ENCODE measurements around the gene ZNF141.
"Not testable (repeated sequence)": the region's sequence is repeated elsewhere in the genome, so short reads cannot be mapped to it uniquely, and the experiment has no call there.

Gene ZNF141

DNA sequence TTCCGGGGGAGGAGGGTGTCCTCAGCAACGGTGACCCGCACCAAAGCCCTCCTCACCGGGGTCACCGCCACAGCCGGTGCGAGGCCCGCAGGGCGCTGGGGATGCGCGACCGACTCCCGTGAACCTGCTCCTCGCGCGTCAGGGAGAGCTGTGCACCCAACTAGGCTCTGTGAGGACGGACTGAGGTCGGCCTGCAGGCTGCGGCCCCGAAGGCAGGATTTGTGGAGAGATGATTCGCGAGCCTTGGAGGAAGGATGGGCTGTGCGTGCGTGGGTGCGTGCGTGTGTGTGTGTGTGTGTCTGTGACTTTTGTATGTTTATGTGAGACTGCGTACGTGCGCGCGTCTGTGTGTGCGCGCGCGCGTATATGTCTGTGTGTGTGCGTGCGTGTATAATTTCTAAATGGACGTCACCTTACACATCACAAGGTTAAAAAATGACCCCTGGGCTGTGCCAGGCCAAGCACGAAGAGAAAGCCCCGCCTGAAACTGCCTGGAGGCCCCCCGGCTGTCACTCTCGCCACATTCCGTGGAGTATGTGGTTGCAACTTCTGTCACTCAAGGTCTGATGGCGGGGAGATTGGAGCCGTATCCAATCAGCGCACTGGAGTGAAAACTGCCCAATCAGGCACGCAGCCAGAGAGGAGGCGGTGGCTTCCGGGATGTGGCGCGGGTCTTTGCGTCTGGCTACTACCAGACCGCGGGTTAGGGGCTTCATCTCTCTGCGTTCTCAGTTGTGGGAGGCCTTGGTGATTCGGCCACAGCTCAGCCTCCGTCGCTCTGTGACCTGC lies at the start of gene ZNF141:
Gene ZNF141, plus strand, starts transcription at position 672 of the 789 bp plus-strand sequence. CDS start 170 bp downstream, outside the sequence.
- DNase-seq (ENCODE audit: low read depth), result peak; percentile 88

DNA sequence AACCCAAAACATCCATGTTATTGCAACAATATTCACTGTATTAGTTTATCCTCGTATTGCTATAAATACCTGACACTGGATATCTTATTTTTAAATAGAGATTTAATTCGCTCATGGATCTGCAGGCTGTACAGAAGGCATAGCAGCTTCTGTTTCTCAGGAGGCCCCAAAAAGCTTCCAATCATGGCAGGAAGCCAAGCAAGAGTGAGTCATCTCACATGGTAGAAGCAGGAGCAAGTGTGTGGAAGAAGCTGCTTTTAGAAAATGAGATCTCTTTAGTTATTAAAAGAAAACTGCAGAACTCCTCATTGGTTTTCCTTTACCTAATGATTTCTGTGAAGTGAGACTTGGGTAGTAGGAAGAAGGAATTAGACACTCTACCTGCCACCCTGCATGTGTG lies 48.7 kb upstream of the ZNF141 start:
- peak; percentile 13 for DNase-seq (ENCODE audit: low read depth)

DNA sequence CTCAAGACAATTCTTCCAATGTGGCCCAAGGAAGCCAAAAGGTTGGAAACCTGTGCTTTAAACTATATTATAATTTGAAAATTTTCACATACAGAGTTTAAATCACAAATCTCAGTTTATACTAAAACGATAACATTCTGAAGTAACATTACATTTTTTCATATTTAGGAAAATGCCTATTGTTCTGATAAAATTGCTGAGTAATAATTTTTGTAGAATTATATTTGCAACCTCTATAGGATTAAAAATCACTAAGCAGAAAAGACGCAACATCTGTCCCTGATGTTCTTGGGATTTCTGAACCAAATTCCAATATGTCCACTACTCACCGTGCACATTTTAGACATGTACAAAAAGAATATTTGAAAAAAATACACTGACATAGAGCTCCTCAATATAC lies 42.9 kb upstream of the ZNF141 start:
- DNase-seq (ENCODE audit: low read depth), result no peak

DNA sequence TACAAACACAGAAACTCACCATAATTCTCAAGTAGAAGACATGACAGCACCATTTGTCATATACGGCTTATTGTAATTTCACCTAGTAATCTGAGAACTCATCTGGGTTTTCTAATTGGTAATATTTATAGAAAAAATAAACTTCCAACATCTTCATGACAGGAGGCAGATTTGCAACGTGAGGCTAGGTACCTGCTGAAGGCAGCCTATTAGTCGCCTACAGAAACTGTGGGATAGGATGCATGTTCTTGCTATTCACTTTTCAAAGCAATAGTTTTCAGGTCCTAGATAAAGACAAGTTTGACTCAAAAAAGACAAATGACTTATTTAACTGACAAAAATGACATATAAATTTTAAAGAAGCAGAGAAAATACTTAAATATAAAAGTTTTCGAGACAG lies 35.2 kb upstream of the ZNF141 start:
- no peak for DNase-seq (ENCODE audit: low read depth)

DNA sequence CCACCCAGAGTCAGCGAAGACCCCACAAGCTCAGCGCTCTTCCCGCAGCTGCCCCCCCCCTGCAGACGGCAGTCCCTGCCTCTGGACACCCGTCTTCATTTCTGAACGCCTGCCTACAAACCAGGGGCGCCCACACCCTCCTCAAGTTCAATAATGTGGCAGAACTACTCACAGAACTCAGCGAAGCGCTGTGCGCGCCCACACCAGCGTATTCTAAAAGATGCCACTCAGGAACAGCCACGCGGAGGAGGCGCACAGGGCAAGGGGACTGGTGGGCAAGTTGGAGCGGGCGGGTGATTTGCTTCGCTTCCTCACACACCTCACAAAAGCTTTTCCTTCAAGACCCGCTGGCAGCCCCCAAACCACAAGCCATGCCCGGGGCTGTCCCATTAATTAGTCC lies 33.1 kb upstream of the ZNF141 start:
- DNase-seq (ENCODE audit: low read depth), result not testable (repeated sequence)

DNA sequence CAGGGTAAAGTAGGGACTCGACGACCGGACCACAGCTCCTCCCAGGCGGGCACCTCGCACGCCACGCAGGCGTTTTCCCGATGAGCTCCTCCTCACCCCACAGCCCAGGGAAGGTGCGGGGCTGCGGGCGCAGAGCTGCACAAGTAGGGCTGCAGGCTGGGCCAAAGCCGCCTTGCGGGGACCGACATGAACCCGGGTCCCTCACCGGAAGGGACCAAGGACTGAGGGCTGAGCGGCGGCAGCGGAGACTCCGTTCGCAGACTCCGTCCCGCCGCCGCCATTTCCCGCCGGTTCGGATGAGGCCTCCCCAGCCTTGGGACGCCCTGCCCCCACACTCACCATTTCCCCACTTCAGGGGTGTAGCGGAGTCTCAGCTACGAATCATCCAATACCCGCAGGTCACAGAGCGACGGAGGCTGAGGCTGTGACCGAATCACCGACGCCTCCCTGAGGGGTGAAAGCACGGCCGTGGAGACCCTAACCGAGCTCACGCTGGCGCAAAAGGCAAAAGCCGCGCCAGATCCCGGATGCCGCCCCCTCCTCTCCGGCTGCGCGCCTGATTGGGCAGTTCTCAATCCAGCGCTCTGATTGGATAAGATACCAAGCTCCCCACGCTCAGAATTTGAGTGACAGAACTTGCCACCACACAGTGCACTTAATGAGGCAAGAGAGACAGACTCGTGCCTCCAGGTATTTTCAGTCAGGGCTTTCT lies 32.5 kb upstream of the ZNF141 start, which contains the start of gene ZNF732:
Gene ZNF732, minus strand, starts transcription at position 506 of the 712 bp plus-strand sequence. Its CDS starts 164 bp downstream, at position 342.
- peak; percentile 60 for DNase-seq (ENCODE audit: low read depth)

DNA sequence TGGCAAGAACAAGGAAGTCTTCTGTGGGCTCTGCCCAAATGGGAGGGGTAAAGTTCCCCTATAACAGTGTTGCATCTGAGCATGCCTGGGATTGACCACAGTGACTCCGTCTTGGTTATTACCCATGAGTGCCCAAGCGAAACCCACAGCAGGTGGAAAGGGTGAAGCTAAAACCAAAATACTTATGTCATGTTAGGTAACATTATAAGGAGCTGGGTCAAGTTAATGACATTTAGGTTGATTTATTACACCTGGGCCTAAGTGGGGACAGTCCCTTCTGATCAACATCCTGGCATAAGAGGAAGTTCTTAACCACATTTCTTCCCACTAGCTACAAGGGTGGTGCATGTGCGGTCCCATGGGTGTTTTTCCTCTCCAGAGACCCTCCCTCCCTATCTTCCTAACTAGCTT lies 31.1 kb upstream of the ZNF141 start:
- no peak for DNase-seq (ENCODE audit: low read depth)

DNA sequence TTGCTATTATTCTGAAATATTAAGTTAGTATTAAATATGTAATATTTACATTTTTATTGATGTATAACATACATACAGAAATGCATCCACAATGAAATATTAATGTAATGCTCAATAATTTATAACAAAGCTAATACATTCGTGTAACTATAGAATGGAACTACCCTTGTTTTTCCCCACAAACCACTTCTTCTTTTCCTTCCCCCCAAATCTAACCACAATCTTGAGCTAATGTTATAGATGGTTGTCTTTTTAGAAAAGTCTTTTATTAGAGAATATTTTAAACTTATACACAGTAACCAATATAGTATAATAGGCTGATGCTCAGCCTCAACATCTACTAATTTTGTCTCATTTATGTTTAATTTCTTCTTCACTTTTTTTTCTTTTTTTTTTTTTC lies 27.8 kb upstream of the ZNF141 start:
- no peak for DNase-seq (ENCODE audit: low read depth)

DNA sequence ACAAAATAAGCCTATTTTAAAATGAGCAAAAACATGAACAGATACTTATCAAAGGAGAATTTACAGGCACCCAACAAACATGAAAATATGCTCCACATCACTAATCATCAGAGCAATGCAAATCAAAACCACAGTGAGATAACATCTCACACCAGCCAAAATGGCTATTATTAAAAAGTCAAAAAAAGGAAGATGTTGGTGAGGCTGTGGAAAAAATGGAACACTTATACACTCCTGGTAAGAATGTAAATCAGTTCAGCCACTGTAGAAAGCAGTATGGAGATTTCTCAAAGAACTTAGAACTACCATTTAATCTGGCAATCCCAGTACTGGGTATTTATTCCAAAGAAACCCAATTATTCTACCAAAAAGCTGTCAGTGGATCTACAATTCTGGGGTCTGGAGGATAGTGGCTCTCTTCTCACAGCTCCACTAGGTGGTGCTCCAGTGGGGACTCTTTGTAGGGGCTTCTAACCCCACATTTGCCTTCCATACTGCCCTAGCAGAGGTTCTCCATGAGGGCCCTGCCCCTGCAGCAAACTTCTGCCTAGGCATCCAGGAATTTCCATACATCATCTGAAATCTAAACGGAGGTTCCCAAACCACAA lies 23.2 kb upstream of the ZNF141 start:
- DNase-seq (ENCODE audit: low read depth), result no peak

DNA sequence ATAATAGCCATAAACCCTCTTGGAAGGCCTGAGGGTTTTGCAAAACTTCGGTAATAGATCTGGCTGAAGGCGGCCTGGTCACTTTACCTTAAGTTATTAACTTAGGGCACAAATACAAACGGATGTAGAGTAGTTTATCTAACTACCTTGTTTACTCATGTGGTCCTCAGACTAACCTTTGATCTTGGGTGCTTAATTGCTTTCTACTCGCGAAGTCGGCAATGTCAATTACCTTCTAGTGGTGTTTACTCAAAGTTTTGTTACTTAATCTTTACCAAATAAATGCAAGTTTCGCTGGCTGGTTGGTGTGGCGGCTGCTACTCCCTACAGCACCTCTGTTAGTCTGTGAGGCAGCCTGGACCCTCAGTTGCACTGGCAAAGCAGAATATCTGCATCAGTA lies 8.9 kb upstream of the ZNF141 start:
- no peak for DNase-seq (ENCODE audit: low read depth)

DNA sequence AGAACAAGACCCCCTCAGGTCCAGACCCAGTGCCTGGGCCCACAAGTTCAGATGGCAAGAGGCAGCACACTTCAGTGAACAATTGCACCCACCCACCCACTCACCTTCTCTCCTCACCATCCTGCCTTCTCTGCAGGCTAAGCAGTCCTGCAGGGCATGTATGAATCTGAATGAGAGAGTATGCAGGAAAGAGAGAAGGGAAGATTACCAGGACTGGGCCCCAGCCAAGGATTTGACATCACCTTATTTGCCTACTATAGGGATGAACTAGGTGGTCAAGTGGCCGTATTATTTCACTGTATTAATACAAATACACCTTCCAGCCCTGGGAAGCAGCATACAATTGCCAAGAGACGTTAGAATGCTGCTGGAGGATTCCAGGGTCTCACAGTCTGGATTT lies 2.1 kb upstream of the ZNF141 start:
- no peak for DNase-seq (ENCODE audit: low read depth)

DNA sequence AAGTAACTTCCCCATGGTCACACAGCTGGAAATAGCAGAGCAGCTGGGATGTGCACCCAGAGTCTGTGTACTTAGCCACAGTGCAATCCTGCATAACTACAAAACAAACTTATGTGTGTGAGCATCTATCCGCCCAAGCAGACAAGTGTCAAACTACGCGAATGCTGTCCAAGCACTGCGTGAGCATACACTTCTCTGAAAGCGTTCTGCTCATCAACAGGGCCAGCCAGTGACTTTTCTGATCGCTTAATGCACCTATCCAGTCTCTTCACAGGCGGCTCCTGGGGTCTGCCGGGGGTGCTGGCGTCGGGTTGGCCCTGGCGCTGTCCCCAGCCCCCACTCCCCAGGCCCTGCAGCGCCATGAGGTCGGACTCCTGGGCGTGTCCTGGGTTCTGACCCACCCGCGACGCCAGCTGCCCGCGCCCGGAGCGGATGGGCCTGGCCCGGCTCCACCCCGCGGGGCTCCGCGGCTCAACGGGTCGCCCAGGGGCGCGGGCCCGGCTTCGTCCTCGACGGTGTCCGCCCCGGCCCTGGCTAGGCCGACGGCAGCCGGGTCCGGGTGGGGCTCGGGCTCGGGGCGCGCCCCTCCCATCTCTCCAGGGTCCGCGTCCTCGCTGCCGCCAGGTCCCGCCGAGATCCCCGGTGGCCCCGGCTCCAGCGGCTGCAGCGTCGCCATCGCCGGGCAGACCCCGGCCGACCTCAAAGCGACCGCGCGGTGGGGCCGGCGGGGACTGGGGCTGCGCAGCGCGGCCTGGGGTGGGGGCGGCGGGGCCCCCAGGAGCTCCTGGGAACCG lies 1.3 kb upstream of the ZNF141 start:
- DNase-seq (ENCODE audit: low read depth), result no peak

DNA sequence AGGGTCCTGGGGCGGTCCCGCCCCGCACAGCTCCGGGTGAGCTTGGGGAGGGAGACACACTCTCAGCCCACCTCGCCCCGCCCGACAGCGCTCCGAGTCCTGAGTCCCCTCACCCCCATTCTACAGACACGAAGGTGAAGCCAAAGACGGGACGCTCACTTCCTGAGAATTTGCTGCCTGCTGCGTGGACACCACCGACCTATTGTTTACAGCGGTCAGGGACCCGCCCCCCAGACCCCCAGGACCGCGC lies 796 bp upstream of the ZNF141 start:
- DNase-seq (ENCODE audit: low read depth), result no peak

DNA sequence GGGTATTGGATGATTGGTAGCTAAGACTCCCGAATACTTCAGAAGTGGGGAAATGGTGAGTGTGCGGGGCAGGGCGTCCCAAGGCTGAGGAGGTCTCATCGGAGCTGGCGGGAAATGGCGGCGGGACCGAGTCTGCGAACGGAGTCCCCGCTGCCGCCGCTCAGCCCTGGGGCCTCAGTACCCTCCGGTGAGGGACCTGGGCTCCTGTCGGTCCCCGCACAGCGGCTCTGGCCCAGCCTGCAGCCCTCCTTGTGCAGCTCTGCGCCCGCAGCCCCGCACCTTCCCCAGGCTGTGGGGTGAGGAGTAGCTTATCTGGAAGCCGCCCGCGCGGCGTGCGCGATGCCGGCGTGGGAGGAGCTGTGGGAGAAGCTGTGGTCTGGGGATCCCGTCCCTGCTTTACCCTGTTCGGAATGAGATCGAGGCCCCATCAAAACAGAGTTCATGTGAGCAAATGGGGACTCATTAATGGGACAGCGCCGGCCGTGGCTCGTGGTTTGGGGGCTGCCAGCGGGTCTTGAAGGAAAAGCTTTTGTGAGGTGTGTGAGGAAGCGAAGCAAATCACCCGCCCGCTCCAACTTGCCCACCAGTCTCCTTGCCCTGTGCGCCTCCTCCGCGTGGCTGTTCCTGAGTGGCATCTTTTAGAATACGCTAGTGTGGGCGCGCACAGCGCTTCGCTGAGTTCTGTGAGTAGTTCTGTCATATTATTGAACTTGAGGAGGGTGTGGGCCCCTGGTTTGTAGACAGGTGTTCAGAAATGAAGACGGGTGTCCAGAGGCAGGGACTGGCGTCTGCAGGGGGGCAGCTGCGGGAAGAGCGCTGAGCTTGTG lies 531 bp downstream of the ZNF141 start:
- no peak for DNase-seq (ENCODE audit: low read depth)

DNA sequence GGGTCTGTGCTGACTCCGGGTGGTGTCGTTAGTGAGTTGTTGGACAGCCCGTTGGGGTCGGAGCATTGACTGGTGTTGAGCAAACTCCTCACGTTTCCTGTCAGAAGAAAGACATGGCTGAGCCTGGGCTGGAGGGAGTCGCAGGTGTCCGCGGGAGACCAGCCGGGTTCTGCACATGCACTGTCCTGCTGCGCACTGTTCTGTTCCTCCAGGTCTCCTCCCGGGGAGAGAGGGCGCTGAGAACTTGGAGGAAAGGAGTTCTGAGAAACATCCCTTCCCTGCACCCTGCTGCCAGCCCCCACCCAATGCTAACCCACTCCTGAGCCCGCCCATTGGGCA lies 1.1 kb downstream of the ZNF141 start:
- no peak for DNase-seq (ENCODE audit: low read depth)

DNA sequence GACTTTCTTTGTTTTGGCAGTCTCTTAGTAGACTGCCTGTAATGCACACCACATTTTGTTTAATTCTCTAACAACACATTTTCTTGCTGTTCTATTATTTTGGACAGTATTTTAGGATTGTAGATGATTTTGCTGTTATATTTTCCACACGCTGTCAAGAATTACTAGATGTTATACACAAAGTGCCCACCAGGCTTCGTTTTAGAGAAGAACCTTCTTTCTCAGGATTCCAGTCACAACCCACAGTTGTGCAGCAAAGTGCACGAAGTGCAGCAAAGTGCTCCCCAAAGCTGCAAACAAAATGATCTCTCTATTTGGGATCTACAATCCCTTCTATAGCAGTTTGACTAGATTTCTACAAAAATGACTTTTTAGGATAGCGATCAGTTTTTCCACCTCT lies 2.4 kb downstream of the ZNF141 start:
- DNase-seq (ENCODE audit: low read depth), result no peak

DNA sequence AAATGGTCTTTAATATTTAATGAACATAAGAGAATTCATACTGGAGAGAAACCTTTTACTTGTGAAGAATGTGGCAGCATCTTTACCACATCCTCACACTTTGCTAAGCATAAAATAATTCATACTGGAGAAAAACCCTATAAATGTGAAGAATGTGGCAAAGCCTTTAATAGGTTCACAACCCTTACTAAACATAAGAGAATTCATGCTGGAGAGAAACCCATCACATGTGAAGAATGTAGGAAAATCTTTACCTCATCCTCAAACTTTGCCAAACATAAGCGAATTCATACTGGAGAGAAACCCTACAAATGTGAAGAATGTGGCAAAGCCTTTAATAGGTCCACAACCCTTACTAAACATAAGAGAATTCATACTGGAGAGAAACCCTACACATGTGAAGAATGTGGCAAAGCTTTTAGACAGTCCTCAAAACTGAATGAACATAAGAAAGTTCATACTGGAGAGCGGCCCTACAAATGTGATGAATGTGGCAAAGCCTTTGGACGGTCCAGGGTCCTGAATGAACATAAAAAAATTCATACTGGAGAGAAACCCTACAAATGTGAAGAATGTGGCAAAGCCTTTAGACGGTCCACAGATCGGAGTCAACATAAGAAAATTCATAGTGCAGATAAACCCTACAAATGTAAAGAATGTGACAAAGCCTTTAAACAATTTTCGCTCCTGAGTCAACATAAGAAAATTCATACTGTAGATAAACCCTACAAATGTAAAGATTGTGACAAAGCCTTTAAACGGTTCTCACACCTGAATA lies 35.6 kb downstream of the ZNF141 start:
- DNase-seq (ENCODE audit: low read depth), result no peak

DNA sequence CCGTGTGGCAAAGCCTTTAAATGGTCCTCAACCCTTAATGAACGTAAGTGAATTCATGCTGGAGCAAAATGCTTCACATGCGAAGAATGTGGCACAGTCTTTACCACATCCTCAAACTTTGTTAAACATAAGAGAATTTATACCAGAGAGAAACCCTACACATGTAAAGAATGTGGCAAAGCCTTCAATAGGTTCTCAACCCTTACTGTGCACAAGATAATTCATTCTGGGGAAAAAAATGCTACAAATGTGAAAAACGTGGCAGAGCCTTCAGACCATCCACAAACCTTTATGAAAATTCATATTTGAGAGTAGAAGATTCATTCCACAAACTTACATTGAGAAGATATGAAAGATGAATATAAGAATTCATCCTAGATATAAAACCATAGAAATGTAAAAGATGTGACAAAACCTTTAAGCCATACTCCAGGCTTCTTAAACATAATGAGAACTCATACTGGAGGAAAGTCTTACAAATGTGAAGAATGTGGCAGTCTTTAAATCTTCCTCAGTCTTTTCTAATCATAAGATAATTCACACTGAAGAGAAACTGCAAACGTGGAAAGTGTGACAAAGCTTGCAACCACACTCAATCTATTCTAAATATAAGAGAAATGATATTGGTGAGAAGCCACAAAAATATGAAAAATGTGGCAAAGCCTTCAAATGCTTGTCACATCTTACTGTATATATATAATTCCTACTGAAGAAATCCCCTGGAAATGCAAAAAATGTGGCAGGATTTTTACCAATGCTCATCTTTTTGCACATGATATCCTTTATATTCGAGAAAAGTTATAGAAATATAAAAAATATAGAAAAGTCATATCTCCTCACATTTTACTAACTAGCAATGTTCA lies 36.9 kb downstream of the ZNF141 start:
- no peak for DNase-seq (ENCODE audit: low read depth)

DNA sequence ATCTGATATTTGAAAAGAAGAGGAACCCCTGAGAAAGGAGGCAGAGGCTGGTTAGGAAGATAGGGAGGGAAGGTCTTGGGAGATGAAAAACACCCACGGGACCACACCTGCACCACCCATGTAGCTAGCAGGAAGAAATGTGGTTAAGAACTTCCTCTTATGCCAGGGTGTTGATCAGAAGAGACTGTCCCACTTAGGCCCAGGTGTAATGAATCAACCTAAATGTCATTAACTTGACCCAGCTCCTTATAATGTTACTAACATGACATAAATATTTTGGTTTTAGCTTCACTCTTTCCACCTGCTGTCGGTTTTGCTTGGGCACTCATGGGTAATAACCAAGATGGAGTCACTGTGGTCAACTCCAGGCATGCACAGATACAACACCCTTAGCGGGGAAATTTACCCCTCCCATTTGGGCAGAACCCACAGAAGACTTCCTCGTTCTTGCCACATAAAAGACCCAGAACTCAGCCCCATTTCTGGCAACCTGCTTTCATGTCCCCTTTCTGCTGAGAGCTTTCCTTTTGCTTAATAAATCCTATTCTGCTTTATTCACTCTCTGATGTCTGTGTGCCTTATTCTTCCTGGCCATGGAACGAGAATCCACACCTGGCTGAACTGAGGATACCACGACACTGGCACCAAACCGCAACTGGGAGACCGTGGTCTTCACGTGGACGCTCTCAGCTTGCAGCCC lies 46.8 kb downstream of the ZNF141 start:
- DNase-seq (ENCODE audit: low read depth), result no peak
